GM21529 (cell line): ENCODE results near the gene HIPK3.
"Not testable (repeated sequence)": the region's sequence is repeated elsewhere in the genome, so short reads cannot be mapped to it uniquely, and the experiment has no call there.

Experiments used
- ATAC-seq: cut with Tn5 transposase; IDR thresholded peaks from one replicate; pipeline ENCODE4 v1.9.1; 2021; ENCODE audit not compliant: unreplicated experiment

HIPK3 gene

GRCh38 chr11:33258631-33259205, 1.5 kb downstream of the HIPK3 start:
- ATAC-seq = peak; percentile 12

GRCh38 chr11:33259869-33260268, 2.7 kb downstream of the HIPK3 start:
- no peak for ATAC-seq

- not testable (repeated sequence) for ATAC-seq
Observed at GRCh38 chr11:33261350-33261749, 4.2 kb downstream of the HIPK3 start.

GRCh38 chr11:33262011-33262645, 4.9 kb downstream of the HIPK3 start:
- no peak for ATAC-seq

GRCh38 chr11:33263549-33263948, 6.4 kb downstream of the HIPK3 start:
- no peak for ATAC-seq

GRCh38 chr11:33264926-33265325, 7.7 kb downstream of the HIPK3 start:
- ATAC-seq = no peak

GRCh38 chr11:33266393-33267215, 9.4 kb downstream of the HIPK3 start:
- no peak for ATAC-seq

GRCh38 chr11:33268945-33269540, 11.9 kb downstream of the HIPK3 start:
- no peak for ATAC-seq

GRCh38 chr11:33269822-33270221, 12.6 kb downstream of the HIPK3 start:
- ATAC-seq = no peak

GRCh38 chr11:33271059-33271458, 13.9 kb downstream of the HIPK3 start:
- no peak for ATAC-seq

- ATAC-seq = no peak
Observed at GRCh38 chr11:33272338-33273107, 15.3 kb downstream of the HIPK3 start.

GRCh38 chr11:33273656-33274055, 16.5 kb downstream of the HIPK3 start:
- peak; percentile 64 for ATAC-seq

GRCh38 chr11:33280411-33280810, 23.2 kb downstream of the HIPK3 start:
- ATAC-seq = no peak

GRCh38 chr11:33281758-33282157, 24.6 kb downstream of the HIPK3 start:
- no peak for ATAC-seq

- no peak for ATAC-seq
Observed at GRCh38 chr11:33284818-33285217, 27.6 kb downstream of the HIPK3 start.

GRCh38 chr11:33290319-33290718, 33.1 kb downstream of the HIPK3 start:
- no peak for ATAC-seq

- peak; percentile 96 for ATAC-seq
Observed at GRCh38 chr11:33291004-33291777, 34.0 kb downstream of the HIPK3 start.

GRCh38 chr11:33292311-33292710, 35.1 kb downstream of the HIPK3 start:
- ATAC-seq = no peak

- ATAC-seq = no peak
Observed at GRCh38 chr11:33294224-33294623, 37.0 kb downstream of the HIPK3 start.

GRCh38 chr11:33294797-33295196, 37.6 kb downstream of the HIPK3 start:
- ATAC-seq = no peak
